DMS 273 (cell line): Measurements from ENCODE around the gene PTX4.

Experiments
- DNase-seq: peaks from one replicate; lab custom pipeline; 2025; ENCODE audit not compliant: unreplicated experiment; lab: John Stamatoyannopoulos, UW

PTX4 gene, protein sequence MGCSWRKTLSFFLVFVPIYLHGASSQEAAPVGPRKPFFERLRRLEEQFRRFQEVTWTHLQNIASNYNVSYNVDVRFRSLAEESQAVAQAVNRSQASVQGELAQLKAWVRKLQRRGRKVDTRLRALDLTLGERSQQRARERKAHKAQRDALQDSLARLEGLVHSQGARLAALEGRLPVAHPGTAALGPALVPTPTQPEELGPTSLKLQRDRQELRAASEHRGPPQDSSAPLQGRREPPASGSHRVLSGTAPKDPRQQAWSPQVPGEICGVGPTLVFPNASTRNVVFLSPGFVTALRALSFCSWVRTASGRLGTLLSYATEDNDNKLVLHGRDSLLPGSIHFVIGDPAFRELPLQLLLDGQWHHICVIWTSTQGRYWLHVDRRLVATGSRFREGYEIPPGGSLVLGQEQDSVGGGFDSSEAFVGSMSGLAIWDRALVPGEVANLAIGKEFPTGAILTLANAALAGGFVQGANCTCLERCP

DNA sequence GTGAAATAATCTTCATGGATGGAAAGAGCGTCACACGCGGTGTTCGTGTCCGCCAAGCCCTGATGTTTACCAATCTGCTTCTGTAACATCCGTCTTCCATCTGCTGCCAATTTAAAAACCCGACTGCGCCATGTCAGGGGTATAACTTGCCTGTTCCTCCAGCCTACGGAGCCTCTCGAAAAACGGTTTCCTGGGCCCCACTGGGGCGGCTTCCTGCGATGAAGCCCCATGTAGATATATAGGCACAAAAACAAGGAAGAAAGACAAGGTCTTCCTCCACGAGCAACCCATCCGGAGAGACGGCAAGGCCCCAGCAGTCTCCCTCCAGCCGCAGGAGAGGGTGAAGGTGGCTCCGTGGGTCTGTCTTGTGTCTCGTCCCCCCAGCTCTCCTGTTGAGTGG lies at the start of gene PTX4:
Gene PTX4 (minus strand): TSS at position 326 of the 400 bp plus-strand sequence. CDS start 35 bp downstream, at position 291.
- no peak for DNase-seq

DNA sequence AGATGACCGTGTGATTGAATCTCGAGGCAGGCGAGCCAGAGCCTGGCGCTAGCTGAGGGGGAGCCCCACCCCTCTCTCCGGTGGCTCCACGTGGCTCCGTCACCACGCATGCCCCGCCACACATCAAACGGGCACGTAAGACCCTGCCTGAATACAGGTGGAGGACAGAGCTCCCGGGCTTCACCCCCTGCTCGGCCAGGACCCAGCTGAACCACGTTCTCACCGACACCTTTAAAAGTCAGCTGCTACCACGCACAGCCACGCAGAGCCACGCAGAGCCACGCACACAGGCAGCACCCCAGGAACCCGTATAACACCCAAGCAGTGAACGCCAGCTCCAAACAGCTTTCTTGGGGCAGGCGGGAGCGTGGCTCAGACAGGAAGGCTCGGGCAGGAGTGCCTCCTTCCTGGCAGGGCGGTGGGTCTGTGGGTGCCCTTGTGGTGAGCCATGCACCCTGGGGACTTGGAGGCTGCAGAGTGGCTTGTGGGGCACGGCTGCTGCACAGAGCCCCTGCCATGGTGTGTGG lies 49.1 kb upstream of the PTX4 start:
- no peak for DNase-seq

DNA sequence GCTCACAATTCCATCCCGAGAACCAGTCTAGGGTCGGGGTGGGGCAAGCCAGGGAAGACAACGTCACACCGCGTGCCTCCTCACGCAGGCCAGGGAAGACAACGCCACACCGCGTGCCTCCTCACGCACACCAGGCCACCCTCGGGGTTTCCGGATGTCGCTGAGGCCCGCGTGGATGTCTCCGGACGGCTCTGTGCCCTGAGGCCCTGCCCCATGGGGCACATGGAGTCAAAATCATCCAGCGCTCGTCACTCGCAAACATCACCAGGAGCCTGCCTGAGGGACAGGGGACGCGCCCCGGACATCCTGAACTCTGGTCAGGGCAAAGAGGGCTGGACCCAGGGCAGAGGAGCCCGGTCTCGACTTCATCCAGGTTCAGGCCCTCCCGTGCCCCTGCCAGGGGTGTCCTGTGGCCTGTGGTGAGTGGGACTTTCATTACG lies 48.4 kb upstream of the PTX4 start:
- no peak for DNase-seq

DNA sequence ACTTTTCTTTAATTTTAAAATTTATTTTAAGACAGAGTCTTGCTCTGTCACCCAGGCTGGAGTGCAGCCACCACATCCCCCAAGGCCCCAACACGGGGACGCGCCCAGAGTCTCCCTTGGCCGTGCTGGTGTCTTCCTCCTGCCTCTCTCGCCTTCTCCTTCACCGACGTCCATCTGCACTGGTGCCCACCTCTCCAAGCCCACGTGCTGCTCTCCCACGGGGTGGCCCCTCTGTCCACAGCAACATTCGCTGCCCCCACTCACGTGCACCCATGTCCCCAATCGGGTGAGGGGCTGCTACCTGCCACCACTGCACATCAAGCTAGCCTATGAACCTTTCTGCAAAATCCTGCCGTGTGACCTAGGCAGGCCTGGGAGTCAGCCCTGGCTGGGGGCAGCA lies 47.9 kb upstream of the PTX4 start:
- no peak for DNase-seq

DNA sequence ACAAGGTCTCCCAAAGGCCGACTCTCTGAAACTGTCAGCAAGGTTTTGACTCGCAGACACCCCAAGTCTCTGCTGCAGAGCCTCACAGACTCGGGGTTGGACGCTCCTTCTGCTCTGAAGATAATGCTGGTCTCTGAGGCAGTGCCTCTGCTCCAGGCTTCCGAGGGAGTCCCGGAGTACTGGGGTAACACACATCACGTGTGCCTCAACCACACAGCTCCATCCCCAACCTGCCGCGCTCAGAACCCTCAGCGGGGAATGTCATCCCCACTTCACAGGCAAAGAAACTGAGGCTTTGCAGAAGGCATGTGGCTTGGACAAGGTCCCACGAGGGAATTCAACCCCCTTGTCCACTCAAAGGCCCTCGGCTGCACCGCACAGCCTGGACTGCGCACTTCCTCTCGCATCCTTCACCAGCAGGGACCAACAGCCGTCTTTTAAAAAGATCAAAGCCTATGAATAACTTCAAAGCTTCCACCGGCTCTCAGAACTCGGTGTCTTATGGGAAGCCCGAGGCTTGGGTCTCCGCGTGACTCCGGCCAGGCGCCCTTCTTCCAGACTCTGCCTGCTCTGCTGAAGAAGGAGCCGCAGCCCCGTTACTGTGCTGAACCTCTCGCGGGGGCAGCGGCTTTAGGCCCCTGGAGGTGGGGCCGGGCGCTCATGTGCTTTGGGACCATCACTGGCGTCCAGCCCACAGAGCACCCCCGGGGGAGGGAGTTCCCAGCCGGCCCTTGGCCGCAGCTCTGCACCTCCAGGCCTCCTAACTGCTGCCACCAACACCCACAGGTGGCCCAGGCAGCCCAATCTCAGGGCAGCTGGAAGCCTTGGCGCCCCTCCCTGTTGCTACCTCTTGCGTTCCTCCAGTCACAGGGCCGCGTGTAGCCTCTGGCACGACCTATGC lies 46.9 kb upstream of the PTX4 start:
- no peak for DNase-seq

DNA sequence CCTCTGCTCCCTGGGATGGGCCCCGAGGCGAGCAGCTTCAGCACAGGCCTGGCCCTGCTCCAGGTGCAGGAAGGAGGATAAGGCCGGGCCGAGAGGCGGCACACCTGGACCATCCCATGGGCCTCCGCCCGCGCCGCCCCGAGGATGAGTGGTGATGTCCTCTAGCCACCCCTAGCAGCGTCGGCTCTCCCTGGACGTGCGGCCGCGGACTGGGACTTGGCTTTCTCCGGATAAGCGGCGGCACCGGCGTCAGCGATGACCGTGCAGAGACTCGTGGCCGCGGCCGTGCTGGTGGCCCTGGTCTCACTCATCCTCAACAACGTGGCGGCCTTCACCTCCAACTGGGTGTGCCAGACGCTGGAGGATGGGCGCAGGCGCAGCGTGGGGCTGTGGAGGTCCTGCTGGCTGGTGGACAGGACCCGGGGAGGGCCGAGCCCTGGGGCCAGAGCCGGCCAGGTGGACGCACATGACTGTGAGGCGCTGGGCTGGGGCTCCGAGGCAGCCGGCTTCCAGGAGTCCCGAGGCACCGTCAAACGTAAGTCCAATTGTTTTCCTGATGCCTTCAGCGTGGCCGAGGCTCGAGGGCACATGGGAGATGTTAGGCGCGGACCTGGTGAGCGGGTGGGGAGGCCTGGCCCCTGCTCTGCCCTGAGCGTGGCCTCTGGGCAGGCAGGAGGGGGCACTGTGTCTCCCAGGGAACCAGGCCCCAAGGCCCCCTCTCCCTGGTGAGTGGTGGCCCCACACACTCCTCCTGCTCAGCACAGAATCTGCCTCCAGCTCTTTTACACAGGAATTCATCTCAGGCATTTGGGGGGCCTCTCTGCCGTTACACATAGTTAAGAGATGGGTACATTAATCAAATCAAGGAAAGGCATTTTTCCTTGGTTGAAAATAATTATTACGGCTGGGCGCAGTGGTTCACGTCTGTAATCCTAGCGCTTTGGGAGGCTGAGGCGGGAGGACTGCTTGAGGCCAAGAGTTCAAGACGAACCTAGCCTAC lies 45.6 kb upstream of the PTX4 start:
- no peak for DNase-seq

DNA sequence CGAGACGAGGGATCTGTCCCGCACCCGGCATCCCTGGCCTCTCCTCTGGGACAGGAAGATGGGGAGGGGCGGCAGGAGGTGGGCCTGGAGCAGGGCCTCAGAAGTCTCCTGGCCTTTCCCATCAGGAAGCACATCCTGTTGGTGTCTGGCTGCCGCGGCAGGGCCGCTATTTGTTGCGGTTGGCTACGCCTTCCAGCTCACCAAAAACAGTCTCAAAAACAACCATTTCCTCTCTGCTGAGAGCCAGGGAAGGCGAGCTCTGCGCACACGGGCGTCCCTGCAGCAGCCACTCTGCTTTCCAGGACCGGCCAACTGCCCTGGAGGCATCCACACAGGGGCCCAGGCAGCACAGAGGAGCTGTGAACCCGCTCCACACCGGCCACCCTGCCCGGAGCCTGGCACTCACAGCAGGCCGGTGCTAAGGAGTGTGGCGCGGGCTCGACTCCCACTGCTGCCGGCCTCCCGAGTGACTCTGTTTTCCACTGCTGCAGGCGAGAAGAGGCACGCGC lies 44.8 kb upstream of the PTX4 start, which contains the start of gene TMEM204:
Gene TMEM204 (plus strand): TSS at position 224 of the 509 bp plus-strand sequence. CDS start 610 bp downstream, outside the sequence.
- no peak for DNase-seq

DNA sequence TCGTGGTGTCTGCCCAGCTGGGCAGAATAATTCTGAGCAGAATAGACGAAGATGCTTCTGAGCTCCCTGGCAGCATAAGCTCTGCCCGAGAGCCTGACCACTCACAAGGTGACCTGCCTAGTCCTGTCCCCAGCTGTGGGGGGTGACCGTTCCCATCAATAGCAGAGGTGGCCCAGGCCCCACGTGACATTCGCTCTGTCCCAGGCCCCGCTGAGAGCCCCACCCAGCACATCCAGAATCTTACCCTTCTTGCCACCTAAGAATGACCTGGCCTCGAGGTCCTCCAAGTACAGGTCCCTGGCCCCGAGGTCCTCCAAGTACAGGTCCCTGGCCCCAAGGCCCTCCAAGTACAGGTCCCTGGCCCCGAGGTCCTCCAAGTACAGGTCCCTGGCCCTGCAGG lies 44.0 kb upstream of the PTX4 start:
- no peak for DNase-seq

DNA sequence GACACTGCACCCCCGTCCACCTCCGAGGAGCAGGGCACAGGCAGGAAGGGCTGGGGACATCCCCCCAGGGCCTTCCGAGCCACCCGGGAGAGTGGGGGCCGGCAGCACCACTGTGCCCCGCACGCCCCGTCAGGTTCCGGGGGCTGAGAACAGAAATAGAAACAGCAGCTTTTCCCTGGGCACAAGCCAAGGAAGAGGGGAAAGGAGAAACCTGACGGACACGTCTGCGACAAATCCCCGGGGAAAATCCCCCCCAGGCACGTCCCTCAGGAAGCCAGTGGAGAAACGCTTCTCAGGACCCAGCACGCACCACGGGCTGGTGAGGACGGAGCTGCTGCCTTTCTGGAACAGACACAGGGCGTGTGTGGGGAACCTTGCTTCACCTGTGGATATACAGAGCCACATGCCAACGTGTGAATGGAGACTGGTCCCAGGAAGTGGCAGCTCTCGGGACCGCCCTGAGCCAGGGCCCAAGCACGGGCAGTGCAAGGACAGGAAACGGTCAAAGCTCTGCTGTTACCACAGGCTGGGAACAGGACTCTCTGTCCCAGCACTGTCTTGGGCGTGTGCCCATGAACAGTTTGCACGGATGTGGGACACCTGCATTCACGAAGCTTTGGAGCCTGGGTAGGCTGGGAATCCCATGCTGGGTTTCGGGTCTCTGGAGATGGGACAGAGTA lies 43.5 kb upstream of the PTX4 start:
- DNase-seq: no peak

DNA sequence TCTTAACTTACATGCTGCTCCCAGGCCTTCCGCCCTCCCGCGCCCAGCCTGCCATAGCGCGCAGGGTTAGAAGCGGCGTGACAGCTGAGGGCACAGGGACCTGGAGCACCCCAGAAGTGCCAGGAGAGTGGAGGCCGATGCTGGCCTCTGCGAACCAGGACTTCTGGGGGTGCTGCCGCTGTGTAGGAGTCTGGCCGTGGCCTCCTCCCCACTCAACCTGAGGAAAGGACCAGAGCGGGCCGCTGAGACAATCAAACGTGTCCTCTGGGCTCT lies 42.8 kb upstream of the PTX4 start:
- DNase-seq: no peak

DNA sequence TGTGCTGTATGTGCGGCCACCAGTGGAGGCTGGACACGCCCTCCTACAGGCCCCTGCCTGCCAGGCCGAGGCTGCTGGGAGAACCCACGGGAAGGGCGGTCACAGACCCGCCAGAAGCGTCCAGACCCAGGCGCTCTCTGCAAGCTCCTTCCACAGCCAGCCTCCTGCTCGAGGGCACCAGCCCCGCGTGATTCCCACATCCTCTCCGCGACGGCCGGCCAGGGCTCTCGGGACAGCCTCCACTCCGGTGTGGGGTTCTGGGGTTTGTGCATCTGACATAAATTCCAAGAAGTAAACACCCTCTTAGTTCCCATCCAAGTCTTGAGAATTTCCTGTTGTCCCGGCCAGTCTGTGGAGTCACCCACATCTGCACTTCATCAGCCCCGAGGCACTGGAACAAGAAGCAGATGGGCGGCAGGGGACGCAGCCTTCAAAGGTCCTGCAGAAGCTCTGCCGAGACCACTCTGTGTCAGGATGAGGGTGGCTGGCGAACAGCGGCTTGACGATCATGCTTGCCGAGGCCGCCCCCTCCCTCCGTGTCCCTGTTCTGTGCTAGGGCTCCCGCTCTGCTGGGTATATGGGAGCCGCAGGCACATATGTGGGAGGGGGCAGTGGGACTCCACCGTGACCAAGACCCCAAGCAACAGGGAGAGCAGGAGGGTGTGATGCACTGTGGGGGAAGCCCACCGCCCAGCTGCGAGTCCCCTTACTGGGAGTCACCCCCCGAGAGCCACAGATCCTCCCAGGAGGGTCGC lies 42.3 kb upstream of the PTX4 start:
- no peak for DNase-seq

DNA sequence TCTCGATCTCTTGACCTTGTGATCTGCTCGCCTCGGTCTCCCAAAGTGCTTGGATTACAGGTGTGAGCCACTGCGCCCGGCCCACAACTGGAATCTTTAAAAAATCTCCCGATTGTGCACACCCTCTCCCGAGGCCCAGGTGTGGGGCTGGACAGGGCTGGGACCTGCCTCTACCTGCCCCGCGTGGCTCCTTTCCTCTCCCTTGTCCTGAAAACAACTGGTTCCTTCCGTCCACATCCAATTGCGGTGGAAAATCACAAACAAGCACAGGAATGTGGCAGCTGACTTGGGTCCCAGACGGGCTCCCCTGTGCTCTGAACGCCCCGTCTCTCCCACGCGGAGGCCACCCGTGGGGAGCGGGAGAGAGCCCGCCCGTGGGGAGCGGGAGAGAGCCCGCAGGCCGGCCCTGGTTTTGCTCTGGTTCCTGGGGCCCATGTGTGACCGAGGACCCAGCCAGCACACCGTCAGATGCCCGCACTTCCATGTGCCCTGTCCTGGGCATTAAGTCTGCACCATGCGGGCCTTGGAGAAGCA lies 41.7 kb upstream of the PTX4 start:
- DNase-seq: no peak

DNA sequence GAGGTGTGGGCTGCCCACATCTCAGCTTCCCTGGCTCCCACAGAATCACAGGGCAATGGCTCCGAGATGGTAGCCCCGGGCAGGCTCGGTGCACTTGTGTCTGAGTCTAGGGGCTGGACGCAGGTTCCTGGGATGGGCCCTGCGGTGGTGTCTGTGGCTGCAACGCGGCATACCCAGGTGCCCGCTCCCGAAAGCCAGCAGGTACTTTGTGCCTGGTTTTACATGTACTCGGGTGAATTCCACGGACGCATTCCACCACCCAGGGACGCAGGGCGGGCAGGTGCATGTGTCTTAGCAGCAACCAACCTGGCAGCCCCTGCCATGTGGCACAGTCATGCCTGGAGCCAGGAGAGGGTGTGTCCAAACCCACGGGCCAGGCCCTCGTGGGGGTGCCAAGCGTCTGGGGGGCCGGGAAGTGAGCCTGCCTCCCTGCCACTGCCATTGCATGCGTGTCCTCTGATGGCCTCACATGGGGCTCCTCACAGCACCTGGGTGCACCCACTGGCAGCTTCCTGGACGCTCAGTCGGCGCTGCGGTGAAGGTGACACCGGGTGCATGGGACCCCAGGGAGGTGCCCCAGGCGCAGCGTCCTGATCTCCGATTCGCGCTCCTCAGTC lies 40.3 kb upstream of the PTX4 start:
- no peak for DNase-seq

DNA sequence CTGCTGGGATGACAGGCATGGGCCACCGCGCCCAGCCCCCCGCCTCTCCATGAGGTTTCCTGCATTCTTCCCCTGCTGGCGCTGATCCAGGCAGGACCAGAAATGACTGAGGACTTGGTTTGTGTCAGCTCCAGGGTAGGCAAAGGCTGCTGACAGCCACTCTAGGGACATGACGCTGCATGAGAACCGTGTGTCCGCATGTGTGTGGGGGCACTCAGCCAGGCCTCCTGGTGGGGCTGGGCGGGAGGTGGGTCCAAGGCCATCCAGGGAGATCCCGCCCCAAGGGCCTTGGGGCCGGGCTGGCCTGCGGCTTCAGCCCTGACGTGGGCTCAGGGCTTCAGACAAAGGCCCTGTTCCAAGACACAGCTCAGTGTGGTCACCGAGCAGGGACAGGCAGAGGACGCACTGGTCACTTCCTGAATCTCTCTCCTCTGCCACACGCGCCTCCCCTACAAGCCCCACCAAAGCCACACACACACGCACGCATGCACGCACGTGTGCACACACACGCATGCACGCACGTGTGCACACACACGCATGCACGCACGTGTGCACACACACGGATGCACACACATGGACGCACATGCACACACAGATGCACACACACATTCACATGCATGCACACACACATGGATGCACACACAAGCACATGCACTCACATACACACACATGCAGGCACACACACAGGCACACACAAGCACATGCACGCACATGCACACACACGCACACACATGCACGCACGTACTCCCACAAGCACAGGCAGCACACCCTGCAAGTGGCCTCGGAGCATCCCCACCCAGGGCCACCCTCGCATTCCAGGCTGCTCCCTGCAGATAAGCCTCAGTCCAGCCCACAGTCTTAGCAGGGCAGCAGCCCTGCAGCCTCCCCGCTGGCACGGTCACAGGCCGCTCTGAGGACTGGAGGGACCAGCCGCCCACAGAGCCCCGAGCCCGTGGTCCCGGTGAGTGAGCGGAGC lies 39.4 kb upstream of the PTX4 start:
- no peak for DNase-seq

DNA sequence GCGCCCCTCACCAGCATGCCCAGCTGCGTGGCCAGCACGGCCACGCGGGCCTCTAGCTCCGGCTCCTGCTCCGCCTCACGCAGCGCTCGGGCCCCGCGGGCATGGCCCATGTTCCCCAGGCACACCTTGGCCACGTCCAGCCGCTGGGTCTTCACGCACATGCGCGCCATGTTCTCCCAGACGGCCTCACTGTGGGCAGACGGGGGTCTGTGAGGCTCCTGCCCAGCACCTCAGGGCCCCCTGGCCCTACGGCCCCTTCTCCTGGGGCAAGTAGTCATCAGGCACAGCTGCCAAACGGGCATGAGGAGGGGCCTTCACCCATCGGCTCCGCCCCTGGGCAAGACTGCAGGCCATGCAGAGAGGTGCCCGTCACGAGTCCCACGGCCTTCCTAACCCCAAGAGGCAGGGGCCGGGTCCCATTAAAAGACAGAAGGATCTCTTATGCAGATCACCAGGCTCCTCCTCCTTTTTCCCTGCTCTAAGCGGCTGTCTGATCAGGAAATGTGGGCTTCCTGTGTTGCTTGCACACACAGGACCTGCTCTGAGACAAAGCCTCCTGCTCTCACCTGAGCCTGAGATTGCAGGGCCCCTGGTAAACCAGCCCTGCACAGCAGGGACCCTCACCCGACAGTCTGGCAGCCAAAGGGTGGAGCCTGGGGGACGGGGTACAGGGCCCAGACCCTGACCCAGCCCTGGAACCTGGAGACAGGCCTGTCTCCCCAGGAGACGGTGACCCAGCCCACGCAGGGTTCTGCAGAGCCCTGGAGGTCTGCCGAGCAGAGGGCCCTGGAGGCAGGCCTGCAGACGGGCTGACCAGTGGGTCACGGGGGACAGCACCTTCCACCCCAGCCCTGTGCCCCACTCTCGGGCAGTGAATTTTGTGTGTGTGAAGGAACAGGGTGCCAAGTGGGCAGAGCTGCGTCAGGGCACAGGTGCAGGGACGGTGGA lies 38.1 kb upstream of the PTX4 start:
- no peak for DNase-seq
